ENCODE data around the gene BCL2. TPM values are rescaled to one million over a fixed set of nuclear protein-coding genes. Genes with fewer than 3 reads are reported as not detected.

The BCL2 gene
- total RNA-seq, 1 donor from 2014 or later = 18.7 TPM

DNA sequence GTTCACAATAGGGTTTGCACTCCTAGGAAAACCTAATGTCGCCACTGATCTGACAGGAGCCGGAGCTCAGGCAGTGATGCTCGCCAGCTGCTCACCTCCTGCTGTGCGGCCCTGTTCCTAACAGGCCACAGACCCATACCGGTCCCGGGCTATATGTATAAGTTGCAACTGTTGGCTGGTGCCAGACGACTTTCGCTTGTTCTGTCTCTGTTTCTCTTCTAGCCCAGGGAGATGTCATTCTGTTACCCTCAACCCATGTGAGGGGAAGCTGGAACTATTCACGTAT is 170.3 kb downstream of the BCL2 start:
- Histone ChIP-seq H3K4me3 (no peak overlapping the region), H3K36me3 (no peaks in the 10 kb centered on the region), H3K27ac (peak overlapping the region; percentile 65), H3K9me3 (no peaks in the 10 kb centered on the region), H3K4me1 (peaks cover 55% of the 10 kb centered on the region), H3K27me3 (no peaks in the 10 kb centered on the region)
- DNase-seq (ENCODE audit: extremely low spot score in 2 of 2) = no peak
- intact Hi-C loops (cut with DNase I) = no loop called here
- TF ChIP-seq, protein P1, sequence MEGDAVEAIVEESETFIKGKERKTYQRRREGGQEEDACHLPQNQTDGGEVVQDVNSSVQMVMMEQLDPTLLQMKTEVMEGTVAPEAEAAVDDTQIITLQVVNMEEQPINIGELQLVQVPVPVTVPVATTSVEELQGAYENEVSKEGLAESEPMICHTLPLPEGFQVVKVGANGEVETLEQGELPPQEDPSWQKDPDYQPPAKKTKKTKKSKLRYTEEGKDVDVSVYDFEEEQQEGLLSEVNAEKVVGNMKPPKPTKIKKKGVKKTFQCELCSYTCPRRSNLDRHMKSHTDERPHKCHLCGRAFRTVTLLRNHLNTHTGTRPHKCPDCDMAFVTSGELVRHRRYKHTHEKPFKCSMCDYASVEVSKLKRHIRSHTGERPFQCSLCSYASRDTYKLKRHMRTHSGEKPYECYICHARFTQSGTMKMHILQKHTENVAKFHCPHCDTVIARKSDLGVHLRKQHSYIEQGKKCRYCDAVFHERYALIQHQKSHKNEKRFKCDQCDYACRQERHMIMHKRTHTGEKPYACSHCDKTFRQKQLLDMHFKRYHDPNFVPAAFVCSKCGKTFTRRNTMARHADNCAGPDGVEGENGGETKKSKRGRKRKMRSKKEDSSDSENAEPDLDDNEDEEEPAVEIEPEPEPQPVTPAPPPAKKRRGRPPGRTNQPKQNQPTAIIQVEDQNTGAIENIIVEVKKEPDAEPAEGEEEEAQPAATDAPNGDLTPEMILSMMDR (IDR thresholded peaks at IDR 0.05) = no peak
- TF ChIP-seq POLR2AphosphoS5 (IDR thresholded peaks at IDR 0.05; ENCODE audit: insufficient read depth in 1 of 2, low read depth in 1 of 2) (no peak), POLR2A (IDR thresholded peaks at IDR 0.05) (no peak)

DNA sequence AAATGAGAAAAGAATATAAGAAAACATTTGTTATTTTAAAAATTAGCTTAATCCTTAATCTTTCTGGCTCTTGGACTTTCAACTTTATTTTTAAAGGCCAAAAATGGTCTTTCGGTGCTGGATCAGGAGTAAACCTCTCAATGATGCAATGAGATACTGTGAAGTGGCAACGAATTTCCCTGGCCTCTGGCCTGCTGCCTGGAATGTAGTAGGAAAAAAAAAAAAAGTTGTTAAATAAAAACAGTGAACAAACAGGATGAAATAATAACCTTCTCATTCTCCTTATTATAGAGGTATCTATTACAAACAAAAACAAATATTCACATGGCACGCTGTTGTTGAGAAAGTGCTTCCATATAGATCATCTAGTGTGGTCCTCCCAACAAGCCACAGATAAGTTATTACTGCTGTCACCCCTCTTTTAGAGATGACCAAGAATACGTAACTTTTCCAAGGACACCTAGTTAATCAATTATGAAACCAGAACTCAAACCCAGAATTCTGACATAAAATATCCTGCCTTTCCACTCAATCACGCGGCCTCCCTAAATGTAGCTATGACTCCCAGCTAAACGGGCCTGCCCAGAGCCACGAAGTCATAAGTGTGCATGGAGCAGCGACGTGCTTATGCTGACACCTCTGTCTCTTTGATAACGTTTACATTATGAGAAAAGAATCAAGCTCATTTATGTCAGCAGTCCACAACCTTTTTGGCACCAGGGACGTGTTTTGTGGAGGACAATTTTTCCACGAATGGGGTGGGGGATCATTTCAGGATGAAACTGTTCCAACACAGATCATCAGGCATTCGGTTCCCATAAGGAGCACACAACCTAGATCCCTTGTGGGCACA is 170.9 kb downstream of the BCL2 start:
- H3K27ac ChIP-seq = peak overlapping the region; percentile 65
- intact Hi-C loops (cut with DNase I) = no loop called here
- H3K36me3 ChIP-seq = no peaks in the 10 kb centered on the region

DNA sequence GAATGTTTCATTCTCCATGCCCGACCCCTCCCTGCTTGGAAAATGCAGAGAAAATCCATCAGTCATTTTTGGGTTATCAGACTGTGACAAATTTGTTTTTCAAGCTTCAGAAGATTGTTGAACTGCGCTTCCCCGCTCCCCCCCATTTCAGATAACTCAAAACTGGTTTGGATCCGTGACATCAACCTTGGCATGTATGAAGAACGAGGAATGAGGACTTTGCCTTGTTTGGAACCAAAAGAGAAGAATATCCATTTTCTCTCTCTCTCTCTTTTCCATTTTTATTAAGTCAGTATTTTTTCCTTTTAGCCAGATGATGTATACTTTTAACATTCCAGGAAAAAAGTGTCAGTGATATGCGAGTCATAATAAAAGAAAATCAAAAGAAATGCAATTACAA is 171.6 kb downstream of the BCL2 start:
- H3K9me3 ChIP-seq = no peaks in the 10 kb centered on the region
- H3K36me3 ChIP-seq = no peaks in the 10 kb centered on the region
- peak overlapping the region; percentile 30 for H3K27ac ChIP-seq
- no peaks in the 10 kb centered on the region for H3K27me3 ChIP-seq
- no peak overlapping the region for H3K4me3 ChIP-seq
- intact Hi-C loops (cut with DNase I) = no loop called here
- no peak for TF ChIP-seq POLR2A (IDR thresholded peaks at IDR 0.05)
- TF ChIP-seq, protein P1 (IDR thresholded peaks at IDR 0.05) = no peak
- no peak for TF ChIP-seq POLR2AphosphoS5 (IDR thresholded peaks at IDR 0.05; ENCODE audit: insufficient read depth in 1 of 2, low read depth in 1 of 2)
- H3K4me1 ChIP-seq = peaks cover 63% of the 10 kb centered on the region
- no peak for DNase-seq (ENCODE audit: extremely low spot score in 2 of 2)

More for the DNA sequence above, 170.9 kb downstream of the BCL2 start:
- Histone ChIP-seq H3K9me3 (no peaks in the 10 kb centered on the region), H3K4me1 (peaks cover 56% of the 10 kb centered on the region), H3K4me3 (no peak overlapping the region), H3K27me3 (no peaks in the 10 kb centered on the region)
- DNase-seq (ENCODE audit: extremely low spot score in 2 of 2) = no peak
- no peak for TF ChIP-seq POLR2AphosphoS5 (IDR thresholded peaks at IDR 0.05; ENCODE audit: insufficient read depth in 1 of 2, low read depth in 1 of 2)
- TF ChIP-seq, protein P1 (IDR thresholded peaks at IDR 0.05) = no peak
- TF ChIP-seq POLR2A (IDR thresholded peaks at IDR 0.05) = no peak

DNA sequence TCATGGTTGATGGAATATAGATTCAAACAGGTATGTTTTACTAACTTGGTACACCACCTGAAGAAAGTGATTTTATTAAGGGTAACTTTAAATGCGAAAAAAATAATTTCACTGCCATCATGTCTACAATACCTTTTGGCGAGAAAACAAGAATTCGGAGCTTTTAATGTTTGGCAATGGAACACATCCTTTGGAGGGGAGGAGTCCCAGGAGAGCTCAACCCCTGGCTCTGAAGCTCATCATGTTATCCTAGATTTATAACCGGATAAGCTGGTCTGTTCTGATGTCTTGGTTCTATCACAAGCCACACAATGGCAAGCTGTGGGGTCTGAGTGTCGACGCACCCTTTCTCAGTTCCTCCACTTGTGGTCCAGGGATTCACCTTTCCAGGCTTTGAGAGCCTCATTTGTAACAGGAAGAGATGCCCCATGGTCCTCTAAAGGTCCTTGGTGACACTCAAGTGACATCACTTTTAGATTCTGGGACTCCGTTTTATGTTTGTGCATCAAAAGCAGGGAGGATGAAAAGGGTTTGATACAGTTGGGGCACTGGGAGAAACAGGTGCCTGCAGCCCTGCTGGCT is 172.7 kb downstream of the BCL2 start:
- Histone ChIP-seq H3K4me1 (peaks cover 73% of the 10 kb centered on the region), H3K36me3 (no peaks in the 10 kb centered on the region), H3K9me3 (no peaks in the 10 kb centered on the region), H3K4me3 (no peak overlapping the region), H3K27ac (no peak overlapping the region), H3K27me3 (no peaks in the 10 kb centered on the region)
- intact Hi-C loops (cut with DNase I) = no loop called here
- no peak for TF ChIP-seq POLR2AphosphoS5 (IDR thresholded peaks at IDR 0.05; ENCODE audit: insufficient read depth in 1 of 2, low read depth in 1 of 2)
- TF ChIP-seq, protein P1 (IDR thresholded peaks at IDR 0.05) = no peak
- no peak for DNase-seq (ENCODE audit: extremely low spot score in 2 of 2)
